Brain microvascular endothelial cell (primary cell): ENCODE data around the gene CD177.
"Not testable (repeated sequence)": the region's sequence is repeated elsewhere in the genome, so short reads cannot be mapped to it uniquely, and the experiment has no call there.

Experiments used
- DNase-seq: peaks from one replicate; pipeline ENCODE4 v3.0.0-alpha.2; 2020
- H3K27ac ChIP-seq: fragments of 250-450 bp; sonication (Bioruptor Pico); 2 replicates; pipeline ENCODE4 v1.5.1; 2020; ENCODE audit warnings: mild to moderate bottlenecking, moderate library complexity
- H3K27me3 ChIP-seq: fragments of 250-450 bp; sonication (Bioruptor Pico); replicated peaks from 2 replicates; pipeline ENCODE4 v1.5.1; 2020; ENCODE audit warnings: mild to moderate bottlenecking
- H3K36me3 ChIP-seq: fragments of 250-450 bp; sonication (Bioruptor Pico); replicated peaks from 2 replicates; pipeline ENCODE4 v1.5.1; 2020; ENCODE audit warnings: mild to moderate bottlenecking
- H3K4me3 ChIP-seq: 2 replicates; pipeline ENCODE4 v1.5.1; 2011; ENCODE audit warnings: low read depth, mild to moderate bottlenecking, control low read depth, low read length, moderate library complexity
- in situ Hi-C: cut with HindIII; loops from 2 replicates; pipeline ENCODE4 v1.10.0; 2017; ENCODE audit warnings: low sequenced_read_pairs, low pct_ligation_motif_present
- TF ChIP-seq, protein P1 (sequence below): IDR thresholded peaks from 2 replicates; pipeline ENCODE4 v1.5.1; 2011; ENCODE audit warnings: low read depth, mild to moderate bottlenecking, moderate library complexity, low read length, control low read depth, inconsistent platforms; ENCODE audit errors: missing control alignments

Gene CD177

DNA sequence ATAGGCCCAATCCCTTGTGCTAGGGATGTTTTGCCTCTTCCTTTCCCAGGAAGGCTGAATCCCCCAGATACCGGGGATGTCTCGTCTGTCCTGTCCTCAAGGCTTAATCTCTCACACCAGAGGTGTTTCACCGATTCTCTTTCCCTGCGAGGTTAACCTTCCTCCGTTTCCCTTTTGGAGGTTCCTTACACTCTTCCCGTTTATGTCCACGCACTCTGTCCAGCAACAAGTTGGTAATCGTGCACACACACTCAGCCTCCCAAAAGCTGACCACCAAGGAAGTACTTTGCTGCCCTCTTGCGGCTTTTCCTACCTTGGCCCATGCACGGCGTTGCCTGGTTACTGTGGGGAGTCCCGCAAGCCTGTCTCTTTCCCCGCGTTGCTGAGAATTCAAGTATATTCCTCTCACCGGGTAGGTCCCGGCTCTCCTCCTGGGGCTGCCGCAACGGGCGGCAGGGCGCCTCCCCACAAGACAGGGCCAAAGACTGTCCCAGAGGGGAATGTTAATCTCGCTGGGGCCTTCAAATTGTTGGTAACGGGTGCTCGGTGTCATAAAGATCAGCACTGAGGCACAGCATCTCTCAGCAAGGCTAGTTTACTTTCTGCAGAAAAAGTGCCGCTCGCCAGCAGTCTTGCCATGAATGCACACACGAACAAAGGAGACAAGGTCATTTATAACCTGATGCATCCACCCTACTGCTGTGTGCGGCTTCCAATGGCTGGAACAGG is 36.7 kb upstream of the CD177 start:
- no peaks in the 10 kb centered on the region for H3K36me3 ChIP-seq
- in situ Hi-C loops: no loop called here
- no peak for DNase-seq

DNA sequence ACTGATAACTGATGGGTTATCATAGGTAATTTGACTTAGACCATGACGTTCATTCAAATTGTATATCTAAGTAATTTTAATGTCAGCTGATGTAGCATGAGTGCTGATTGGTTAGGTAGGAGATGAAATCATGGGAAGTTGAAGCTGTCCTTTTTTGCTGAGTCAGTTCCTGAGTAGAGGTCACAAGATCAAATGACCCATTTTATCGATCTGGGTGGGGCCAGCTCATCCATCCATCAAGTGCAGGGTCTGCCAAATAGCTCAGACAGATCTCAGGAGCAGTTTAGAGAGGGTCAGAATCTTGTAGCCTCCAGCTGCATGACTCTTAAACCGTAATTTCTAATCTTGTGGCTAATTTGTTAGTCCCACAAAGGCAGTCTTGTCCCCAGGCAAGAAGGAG is 35.3 kb upstream of the CD177 start:
- in situ Hi-C loops: no loop called here
- DNase-seq: no peak
- TF ChIP-seq, protein P1, sequence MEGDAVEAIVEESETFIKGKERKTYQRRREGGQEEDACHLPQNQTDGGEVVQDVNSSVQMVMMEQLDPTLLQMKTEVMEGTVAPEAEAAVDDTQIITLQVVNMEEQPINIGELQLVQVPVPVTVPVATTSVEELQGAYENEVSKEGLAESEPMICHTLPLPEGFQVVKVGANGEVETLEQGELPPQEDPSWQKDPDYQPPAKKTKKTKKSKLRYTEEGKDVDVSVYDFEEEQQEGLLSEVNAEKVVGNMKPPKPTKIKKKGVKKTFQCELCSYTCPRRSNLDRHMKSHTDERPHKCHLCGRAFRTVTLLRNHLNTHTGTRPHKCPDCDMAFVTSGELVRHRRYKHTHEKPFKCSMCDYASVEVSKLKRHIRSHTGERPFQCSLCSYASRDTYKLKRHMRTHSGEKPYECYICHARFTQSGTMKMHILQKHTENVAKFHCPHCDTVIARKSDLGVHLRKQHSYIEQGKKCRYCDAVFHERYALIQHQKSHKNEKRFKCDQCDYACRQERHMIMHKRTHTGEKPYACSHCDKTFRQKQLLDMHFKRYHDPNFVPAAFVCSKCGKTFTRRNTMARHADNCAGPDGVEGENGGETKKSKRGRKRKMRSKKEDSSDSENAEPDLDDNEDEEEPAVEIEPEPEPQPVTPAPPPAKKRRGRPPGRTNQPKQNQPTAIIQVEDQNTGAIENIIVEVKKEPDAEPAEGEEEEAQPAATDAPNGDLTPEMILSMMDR: no peak
- H3K36me3 ChIP-seq: no peaks in the 10 kb centered on the region
- no peak overlapping the region for H3K4me3 ChIP-seq
- no peaks in the 10 kb centered on the region for H3K27me3 ChIP-seq
- no peak overlapping the region for H3K27ac ChIP-seq

More for the DNA sequence above, 36.7 kb upstream of the CD177 start:
- H3K4me3 ChIP-seq: no peak overlapping the region
- H3K27me3 ChIP-seq: no peaks in the 10 kb centered on the region
- TF ChIP-seq, protein P1: peak; percentile 31
- no peak overlapping the region for H3K27ac ChIP-seq

DNA sequence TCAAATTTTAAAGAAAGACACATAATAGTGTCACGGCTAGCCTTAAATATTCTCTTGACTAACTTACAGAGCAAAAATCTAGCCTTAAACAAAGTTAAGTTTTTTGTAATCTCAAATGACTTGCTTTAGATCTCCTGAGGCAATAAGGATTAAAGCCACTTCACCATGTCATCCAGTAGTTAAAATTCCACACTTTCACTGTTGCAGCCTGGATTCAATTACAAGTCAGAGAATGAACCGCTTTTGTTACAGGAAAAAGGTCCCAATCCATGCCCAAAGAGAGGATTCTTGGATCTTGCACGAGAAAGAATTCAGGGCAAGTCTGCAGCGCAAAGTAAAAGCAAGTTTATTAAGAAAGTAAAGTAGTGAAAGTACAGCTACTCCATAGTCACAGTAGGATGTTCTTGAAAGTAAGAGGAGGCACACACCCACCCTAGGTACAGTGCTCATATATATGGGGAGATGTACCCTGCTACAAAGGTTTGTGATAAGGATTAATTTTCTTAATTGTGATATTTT is 34.6 kb upstream of the CD177 start:
- Histone ChIP-seq H3K27ac (no peak overlapping the region), H3K36me3 (no peaks in the 10 kb centered on the region), H3K4me3 (no peak overlapping the region), H3K27me3 (no peaks in the 10 kb centered on the region)
- TF ChIP-seq, protein P1: no peak
- no peak for DNase-seq
- in situ Hi-C loops: no loop called here

DNA sequence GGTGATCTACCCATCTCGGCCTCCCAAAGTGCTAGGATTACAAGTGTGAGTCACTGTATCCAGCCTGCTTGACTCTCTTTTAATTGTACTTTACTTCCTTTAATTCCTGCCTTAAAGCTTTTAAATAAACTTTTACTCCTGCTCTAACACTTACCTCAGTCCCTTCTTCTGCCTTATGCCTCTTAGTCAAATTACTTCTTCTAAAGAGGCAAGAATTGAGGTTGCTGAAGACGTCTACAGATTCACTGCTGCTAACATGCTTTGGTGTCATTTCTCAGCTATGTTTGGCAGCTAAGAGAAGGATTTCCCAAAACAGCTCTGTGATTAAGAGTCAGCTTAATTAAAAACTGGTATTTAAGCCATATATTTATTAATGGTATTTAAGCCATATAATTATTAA is 32.9 kb upstream of the CD177 start:
- DNase-seq: no peak
- TF ChIP-seq, protein P1: no peak
- Histone ChIP-seq H3K4me3 (no peak overlapping the region), H3K27me3 (no peaks in the 10 kb centered on the region), H3K36me3 (no peaks in the 10 kb centered on the region), H3K27ac (no peak overlapping the region)
- in situ Hi-C loops: no loop called here

DNA sequence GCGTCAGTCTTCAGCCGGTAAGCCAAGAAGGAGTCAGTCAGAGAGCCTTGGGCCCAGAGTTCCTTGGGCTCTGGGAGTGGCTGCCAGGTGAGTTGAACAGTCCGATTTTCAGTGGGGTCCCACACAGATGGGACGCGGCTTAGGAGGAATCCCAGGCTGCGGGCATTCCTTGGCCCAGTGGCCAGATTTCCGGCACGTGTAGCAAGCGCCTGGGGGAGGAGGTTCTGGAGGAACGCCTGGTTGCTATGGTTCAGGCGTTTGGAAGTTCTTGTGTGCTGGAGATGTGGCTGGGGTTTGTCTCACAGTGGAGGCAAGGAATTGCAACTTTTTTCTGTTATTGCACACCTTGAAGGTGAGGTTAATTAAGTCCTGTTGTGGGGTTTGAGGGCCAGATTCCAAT is 26.7 kb upstream of the CD177 start:
- H3K27ac ChIP-seq, H3K4me3 ChIP-seq, H3K36me3 ChIP-seq, DNase-seq, in situ Hi-C loops, H3K27me3 ChIP-seq: not testable (repeated sequence)

DNA sequence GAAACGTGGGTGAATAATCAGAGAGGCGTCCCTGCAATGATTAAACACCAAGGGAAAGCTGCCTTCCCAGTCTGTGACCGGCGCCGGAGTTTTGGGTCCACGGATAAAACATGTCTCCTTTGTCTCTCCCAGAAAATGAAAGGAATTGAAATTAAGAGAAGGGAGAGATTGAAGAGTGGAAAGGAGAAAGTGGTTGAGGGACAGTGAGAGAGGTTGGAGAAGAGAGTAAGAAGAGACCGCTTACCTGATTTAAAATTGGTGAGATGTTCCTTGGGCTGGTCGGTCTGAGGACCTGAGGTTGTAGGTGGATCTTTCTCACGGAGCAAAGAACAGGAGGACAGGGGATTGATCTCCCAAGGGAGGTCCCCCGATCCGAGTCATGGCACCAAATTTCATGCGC is 24.9 kb upstream of the CD177 start:
- DNase-seq, H3K4me3 ChIP-seq, H3K27ac ChIP-seq, in situ Hi-C loops, H3K27me3 ChIP-seq, H3K36me3 ChIP-seq: not testable (repeated sequence)

DNA sequence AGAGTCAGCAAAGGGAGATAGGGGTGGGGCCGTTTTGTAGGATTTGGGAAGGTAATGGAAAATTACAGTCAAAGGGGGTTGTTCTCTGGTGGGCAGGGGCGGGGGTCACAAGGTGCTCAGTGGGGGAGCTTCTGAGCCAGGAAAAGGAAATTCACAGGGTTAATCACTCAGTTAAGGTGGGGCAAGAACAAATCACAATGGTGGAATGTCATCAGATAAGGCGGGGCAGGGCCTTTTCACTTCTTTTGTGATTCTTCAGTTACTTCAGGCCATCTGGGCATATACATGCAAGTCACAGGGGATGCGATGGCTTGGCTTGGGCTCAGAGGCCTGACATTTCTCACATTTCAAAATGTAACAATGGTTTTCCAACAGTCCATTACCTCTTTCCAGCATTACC is 24.4 kb upstream of the CD177 start:
- DNase-seq, in situ Hi-C loops, H3K4me3 ChIP-seq, H3K27me3 ChIP-seq, H3K36me3 ChIP-seq, H3K27ac ChIP-seq: not testable (repeated sequence)
